ENCODE measurements around the gene STAT2. TPM values are rescaled to one million over a fixed set of nuclear protein-coding genes. Genes with fewer than 3 reads are reported as not detected.

The STAT2 gene
- total and polyA plus RNA-seq, 9 of the 15 experiments (the other 6 are each of a cell fraction or from before 2014, with no cell fraction given): 15.5 to 46.9 (median 40.1) TPM

- no peak for TF ChIP-seq ARHGAP35 (IDR thresholded peaks at IDR 0.05; ENCODE audit: partially characterized antibody)
- TF ChIP-seq FOXJ3 (CRISPR knock-in tag; IDR thresholded peaks at IDR 0.05): no peak
- TF ChIP-seq GATAD2B (IDR thresholded peaks at IDR 0.05; ENCODE audit: borderline replicate concordance): 0 out of 2 replicates have a peak, but pooled peaks have one; percentile 9
- TF ChIP-seq ZBTB43 (CRISPR knock-in tag; IDR thresholded peaks at IDR 0.05): 0 out of 2 replicates have a peak, but pooled peaks have one; percentile 61
- no peak for TF ChIP-seq TFE3 (CRISPR knock-in tag; IDR thresholded peaks at IDR 0.05)
- no peak for TF ChIP-seq RHOXF2B (CRISPR knock-in tag; conservative IDR thresholded peaks at IDR 0.05)
- TF ChIP-seq, protein P1, sequence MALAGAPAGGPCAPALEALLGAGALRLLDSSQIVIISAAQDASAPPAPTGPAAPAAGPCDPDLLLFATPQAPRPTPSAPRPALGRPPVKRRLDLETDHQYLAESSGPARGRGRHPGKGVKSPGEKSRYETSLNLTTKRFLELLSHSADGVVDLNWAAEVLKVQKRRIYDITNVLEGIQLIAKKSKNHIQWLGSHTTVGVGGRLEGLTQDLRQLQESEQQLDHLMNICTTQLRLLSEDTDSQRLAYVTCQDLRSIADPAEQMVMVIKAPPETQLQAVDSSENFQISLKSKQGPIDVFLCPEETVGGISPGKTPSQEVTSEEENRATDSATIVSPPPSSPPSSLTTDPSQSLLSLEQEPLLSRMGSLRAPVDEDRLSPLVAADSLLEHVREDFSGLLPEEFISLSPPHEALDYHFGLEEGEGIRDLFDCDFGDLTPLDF (CRISPR knock-in tag; IDR thresholded peaks at IDR 0.05): peak; percentile 77; the same call in 1 of the 2 replicates
- no peak for TF ChIP-seq YBX1 (IDR thresholded peaks at IDR 0.05)
- no peak for TF ChIP-seq RBFOX2 (IDR thresholded peaks at IDR 0.05; ENCODE audit: low read depth, low read length)
- TF ChIP-seq MAZ (CRISPR knock-in tag; conservative IDR thresholded peaks at IDR 0.05 in 1 of 2, IDR thresholded peaks at IDR 0.05 in 1 of 2): no peak
- TF ChIP-seq, protein P2, sequence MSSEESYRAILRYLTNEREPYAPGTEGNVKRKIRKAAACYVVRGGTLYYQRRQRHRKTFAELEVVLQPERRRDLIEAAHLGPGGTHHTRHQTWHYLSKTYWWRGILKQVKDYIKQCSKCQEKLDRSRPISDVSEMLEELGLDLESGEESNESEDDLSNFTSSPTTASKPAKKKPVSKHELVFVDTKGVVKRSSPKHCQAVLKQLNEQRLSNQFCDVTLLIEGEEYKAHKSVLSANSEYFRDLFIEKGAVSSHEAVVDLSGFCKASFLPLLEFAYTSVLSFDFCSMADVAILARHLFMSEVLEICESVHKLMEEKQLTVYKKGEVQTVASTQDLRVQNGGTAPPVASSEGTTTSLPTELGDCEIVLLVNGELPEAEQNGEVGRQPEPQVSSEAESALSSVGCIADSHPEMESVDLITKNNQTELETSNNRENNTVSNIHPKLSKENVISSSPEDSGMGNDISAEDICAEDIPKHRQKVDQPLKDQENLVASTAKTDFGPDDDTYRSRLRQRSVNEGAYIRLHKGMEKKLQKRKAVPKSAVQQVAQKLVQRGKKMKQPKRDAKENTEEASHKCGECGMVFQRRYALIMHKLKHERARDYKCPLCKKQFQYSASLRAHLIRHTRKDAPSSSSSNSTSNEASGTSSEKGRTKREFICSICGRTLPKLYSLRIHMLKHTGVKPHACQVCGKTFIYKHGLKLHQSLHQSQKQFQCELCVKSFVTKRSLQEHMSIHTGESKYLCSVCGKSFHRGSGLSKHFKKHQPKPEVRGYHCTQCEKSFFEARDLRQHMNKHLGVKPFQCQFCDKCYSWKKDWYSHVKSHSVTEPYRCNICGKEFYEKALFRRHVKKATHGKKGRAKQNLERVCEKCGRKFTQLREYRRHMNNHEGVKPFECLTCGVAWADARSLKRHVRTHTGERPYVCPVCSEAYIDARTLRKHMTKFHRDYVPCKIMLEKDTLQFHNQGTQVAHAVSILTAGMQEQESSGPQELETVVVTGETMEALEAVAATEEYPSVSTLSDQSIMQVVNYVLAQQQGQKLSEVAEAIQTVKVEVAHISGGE (CRISPR knock-in tag; IDR thresholded peaks at IDR 0.05): no peak; a peak in 1 of 6 replicates
- no peak for TF ChIP-seq ILK (tag; IDR thresholded peaks at IDR 0.05; ENCODE audit: borderline replicate concordance, low read depth)
- no peak for TF ChIP-seq RBM17 (IDR thresholded peaks at IDR 0.05; ENCODE audit: borderline replicate concordance, low read depth, low read length)
- no peak for TF ChIP-seq NR2F6 (CRISPR knock-in tag; IDR thresholded peaks at IDR 0.05)
- peak; percentile 31; the same call in 1 of the 2 replicates for TF ChIP-seq ZNF584 (CRISPR knock-in tag; IDR thresholded peaks at IDR 0.05; ENCODE audit: low read depth)
- TF ChIP-seq TCF7L2 (IDR thresholded peaks at IDR 0.05; ENCODE audit: low read depth, low read length): no peak
- no peak for TF ChIP-seq POLR3A (IDR thresholded peaks at IDR 0.05; ENCODE audit: borderline replicate concordance, extremely low read depth, insufficient read depth, insufficient read length)
These were observed 59.1 kb downstream of the STAT2 start (continued) for GRCh38 chr12:56300644-56301464.

Data from K562 (cell line).